ENCODE data around the gene ACSF3.
A peak's percentile ranks its signal among the peaks of the same experiment; 100 is the strongest.
"Not testable (repeated sequence)": the region's sequence is repeated elsewhere in the genome, so short reads cannot be mapped to it uniquely, and the experiment has no call there.

Gene ACSF3

GRCh38 chr16:89183975-89184676 is 90.5 kb downstream of the ACSF3 start:
- Mint-ChIP-seq H3K4me3 (no peak overlapping the region), H3K27ac (no peak overlapping the region), H3K27me3 (no peaks in the 10 kb centered on the region), H3K4me1 (ENCODE audit: low read depth) (no peaks in the 10 kb centered on the region), H3K9me3 (no peaks in the 10 kb centered on the region), H3K36me3 (ENCODE audit: low read depth) (no peaks in the 10 kb centered on the region)

GRCh38 chr16:89184677-89184932 is 91.0 kb downstream of the ACSF3 start:
- no peaks in the 10 kb centered on the region for H3K4me1 Mint-ChIP-seq (ENCODE audit: low read depth)
- no peak overlapping the region for H3K4me3 Mint-ChIP-seq
- no peaks in the 10 kb centered on the region for H3K36me3 Mint-ChIP-seq (ENCODE audit: low read depth)
- no peaks in the 10 kb centered on the region for H3K9me3 Mint-ChIP-seq
- no peaks in the 10 kb centered on the region for H3K27me3 Mint-ChIP-seq
- no peak overlapping the region for H3K27ac Mint-ChIP-seq

- H3K4me3 Mint-ChIP-seq = no peak overlapping the region
- H3K36me3 Mint-ChIP-seq (ENCODE audit: low read depth) = no peaks in the 10 kb centered on the region
- H3K27me3 Mint-ChIP-seq = no peaks in the 10 kb centered on the region
- no peak overlapping the region for H3K27ac Mint-ChIP-seq
- no peaks in the 10 kb centered on the region for H3K4me1 Mint-ChIP-seq (ENCODE audit: low read depth)
- H3K9me3 Mint-ChIP-seq = no peaks in the 10 kb centered on the region
Observed at GRCh38 chr16:89184933-89185794, 91.5 kb downstream of the ACSF3 start.

GRCh38 chr16:89185887-89186592 is 92.4 kb downstream of the ACSF3 start:
- not testable (repeated sequence) for H3K27me3 Mint-ChIP-seq; H3K9me3 Mint-ChIP-seq; H3K4me3 Mint-ChIP-seq; H3K36me3 Mint-ChIP-seq (ENCODE audit: low read depth); H3K4me1 Mint-ChIP-seq (ENCODE audit: low read depth); H3K27ac Mint-ChIP-seq

GRCh38 chr16:89186593-89187031 is 93.0 kb downstream of the ACSF3 start:
- not testable (repeated sequence) for H3K36me3 Mint-ChIP-seq (ENCODE audit: low read depth)

GRCh38 chr16:89187032-89187769 is 93.5 kb downstream of the ACSF3 start:
- Mint-ChIP-seq H3K9me3 (no peaks in the 10 kb centered on the region), H3K4me1 (ENCODE audit: low read depth) (no peaks in the 10 kb centered on the region), H3K27ac (no peak overlapping the region), H3K27me3 (no peaks in the 10 kb centered on the region), H3K36me3 (ENCODE audit: low read depth) (no peaks in the 10 kb centered on the region), H3K4me3 (no peak overlapping the region)

More at GRCh38 chr16:89186593-89187031, 93.0 kb downstream of the ACSF3 start:
- H3K4me1 Mint-ChIP-seq (ENCODE audit: low read depth); H3K27me3 Mint-ChIP-seq; H3K27ac Mint-ChIP-seq; H3K9me3 Mint-ChIP-seq; H3K4me3 Mint-ChIP-seq: not testable (repeated sequence)

- Mint-ChIP-seq H3K27ac (no peak overlapping the region), H3K4me3 (no peak overlapping the region), H3K36me3 (ENCODE audit: low read depth) (no peaks in the 10 kb centered on the region)
Observed at GRCh38 chr16:89187770-89188392, 94.2 kb downstream of the ACSF3 start.

GRCh38 chr16:89188471-89189357 is 95.1 kb downstream of the ACSF3 start:
- H3K9me3 Mint-ChIP-seq; H3K36me3 Mint-ChIP-seq (ENCODE audit: low read depth); H3K4me3 Mint-ChIP-seq; H3K27ac Mint-ChIP-seq; H3K27me3 Mint-ChIP-seq; H3K4me1 Mint-ChIP-seq (ENCODE audit: low read depth): not testable (repeated sequence)

More at GRCh38 chr16:89187770-89188392, 94.2 kb downstream of the ACSF3 start:
- Mint-ChIP-seq H3K9me3 (no peaks in the 10 kb centered on the region), H3K4me1 (ENCODE audit: low read depth) (no peaks in the 10 kb centered on the region), H3K27me3 (no peaks in the 10 kb centered on the region)

GRCh38 chr16:89189358-89190025 is 95.8 kb downstream of the ACSF3 start:
- H3K4me1 Mint-ChIP-seq (ENCODE audit: low read depth) = no peaks in the 10 kb centered on the region
- no peak overlapping the region for H3K4me3 Mint-ChIP-seq
- H3K27ac Mint-ChIP-seq = no peak overlapping the region

GRCh38 chr16:89190150-89190958 is 96.7 kb downstream of the ACSF3 start:
- H3K27ac Mint-ChIP-seq = no peak overlapping the region
- no peaks in the 10 kb centered on the region for H3K4me1 Mint-ChIP-seq (ENCODE audit: low read depth)
- H3K9me3 Mint-ChIP-seq = no peaks in the 10 kb centered on the region
- no peaks in the 10 kb centered on the region for H3K36me3 Mint-ChIP-seq (ENCODE audit: low read depth)
- no peaks in the 10 kb centered on the region for H3K27me3 Mint-ChIP-seq
- peak overlapping the region; percentile 20 for H3K4me3 Mint-ChIP-seq

More at GRCh38 chr16:89189358-89190025, 95.8 kb downstream of the ACSF3 start:
- Mint-ChIP-seq H3K9me3 (no peaks in the 10 kb centered on the region), H3K36me3 (ENCODE audit: low read depth) (no peaks in the 10 kb centered on the region), H3K27me3 (no peaks in the 10 kb centered on the region)

- H3K9me3 Mint-ChIP-seq = no peaks in the 10 kb centered on the region
- H3K4me3 Mint-ChIP-seq = peak overlapping the region; percentile 20
- H3K4me1 Mint-ChIP-seq (ENCODE audit: low read depth) = no peaks in the 10 kb centered on the region
- H3K27me3 Mint-ChIP-seq = no peaks in the 10 kb centered on the region
- no peaks in the 10 kb centered on the region for H3K36me3 Mint-ChIP-seq (ENCODE audit: low read depth)
- H3K27ac Mint-ChIP-seq = peak overlapping the region; percentile 26
Observed at GRCh38 chr16:89191033-89191900, 97.6 kb downstream of the ACSF3 start.

- Mint-ChIP-seq H3K4me3 (no peak overlapping the region), H3K27ac (no peak overlapping the region), H3K36me3 (ENCODE audit: low read depth) (no peaks in the 10 kb centered on the region), H3K9me3 (no peaks in the 10 kb centered on the region), H3K4me1 (ENCODE audit: low read depth) (no peaks in the 10 kb centered on the region), H3K27me3 (no peaks in the 10 kb centered on the region)
Observed at GRCh38 chr16:89191901-89192185, 98.2 kb downstream of the ACSF3 start.
